HepG2 (cell line): ENCODE results near the gene SLC2A6. TPM values are rescaled to one million over a fixed set of nuclear protein-coding genes. Genes with fewer than 3 reads are reported as not detected.

ENCODE experiments used
- CENPBD1 ChIP-seq: sonication (generic); formaldehyde crosslinking; IDR thresholded peaks from 2 replicates; pipeline ENCODE4 v1.8.0; 2022; ENCODE audit warnings: missing genetic modification reagents, low read depth, mild to moderate bottlenecking, borderline replicate concordance
- GLI4 ChIP-seq: sonication (generic); formaldehyde crosslinking; IDR thresholded peaks from 2 replicates; pipeline ENCODE4 v1.5.1; 2020; ENCODE audit warnings: missing genetic modification reagents, mild to moderate bottlenecking, moderate library complexity, borderline replicate concordance
- KDM2A ChIP-seq: sonication (generic); formaldehyde crosslinking; IDR thresholded peaks from 2 replicates; pipeline ENCODE4 v1.4.0; 2020; ENCODE audit warnings: low read depth, missing genetic modification reagents, borderline replicate concordance
- LBX2 ChIP-seq: sonication (generic); formaldehyde crosslinking; IDR thresholded peaks from 2 replicates; pipeline ENCODE4 v1.5.0; 2020; ENCODE audit warnings: missing genetic modification reagents, mild to moderate bottlenecking, borderline replicate concordance
- MZF1 ChIP-seq: sonication (generic); formaldehyde crosslinking; IDR thresholded peaks from 2 replicates; pipeline ENCODE4 v1.8.1; 2023; ENCODE audit warnings: mild to moderate bottlenecking, missing genetic modification reagents, borderline replicate concordance
- NFAT5 ChIP-seq: sonication (generic); formaldehyde crosslinking; IDR thresholded peaks from 2 replicates; pipeline ENCODE4 v1.4.0; 2020; ENCODE audit warnings: missing genetic modification reagents
- POLR2A ChIP-seq, 2 experiments: IDR thresholded peaks; 2 replicates each; pipeline ENCODE4 v1.6.1; 2011; ENCODE audit warnings: low read depth in 2 of 2, low read length in 2 of 2, mild to moderate bottlenecking in 1 of 2, moderate library complexity in 1 of 2; ENCODE audit not compliant: insufficient read depth in 1 of 2
- PREB ChIP-seq: sonication (generic); formaldehyde crosslinking; IDR thresholded peaks from 2 replicates; pipeline ENCODE4 v1.4.0; 2020; ENCODE audit warnings: missing genetic modification reagents
- PRPF4 ChIP-seq: fragments of 200-400 bp; formaldehyde crosslinking; IDR thresholded peaks from 2 replicates; pipeline ENCODE4 v1.6.1; 2016; ENCODE audit warnings: low read length, low read depth; ENCODE audit not compliant: poor library complexity, severe bottlenecking
- RAD21 ChIP-seq: fragments of 450-650 bp; formaldehyde crosslinking; IDR thresholded peaks from 2 replicates; pipeline ENCODE4 v1.5.0; 2020; ENCODE audit warnings: mild to moderate bottlenecking
- SIX1 ChIP-seq: sonication (generic); formaldehyde crosslinking; IDR thresholded peaks from 2 replicates; pipeline ENCODE4 v1.4.0; 2020; ENCODE audit warnings: missing genetic modification reagents, borderline replicate concordance
- THAP8 ChIP-seq: sonication (generic); formaldehyde crosslinking; IDR thresholded peaks from 2 replicates; pipeline ENCODE4 v1.5.1; 2020; ENCODE audit warnings: missing genetic modification reagents, mild to moderate bottlenecking, borderline replicate concordance
- ZBTB7B ChIP-seq: sonication (generic); formaldehyde crosslinking; IDR thresholded peaks from 2 replicates; pipeline ENCODE4 v1.4.0; 2020; ENCODE audit warnings: missing genetic modification reagents
- ZNF331 ChIP-seq: sonication (generic); formaldehyde crosslinking; IDR thresholded peaks from 2 replicates; pipeline ENCODE4 v1.4.0; 2020; ENCODE audit warnings: missing genetic modification reagents
- ZNF34 ChIP-seq: sonication (generic); formaldehyde crosslinking; IDR thresholded peaks from 2 replicates; pipeline ENCODE4 v1.4.0; 2020; ENCODE audit warnings: mild to moderate bottlenecking, missing genetic modification reagents, borderline replicate concordance
- ZNF546 ChIP-seq: sonication (generic); formaldehyde crosslinking; conservative IDR thresholded peaks from 2 replicates; pipeline ENCODE4 v1.8.1; 2023; ENCODE audit warnings: mild to moderate bottlenecking, missing genetic modification reagents
- ZNF709 ChIP-seq: sonication (generic); formaldehyde crosslinking; IDR thresholded peaks from 2 replicates; pipeline ENCODE4 v1.5.0; 2020; ENCODE audit warnings: mild to moderate bottlenecking, missing genetic modification reagents
- ZNF720 ChIP-seq: sonication (generic); formaldehyde crosslinking; IDR thresholded peaks from 2 replicates; pipeline ENCODE4 v1.4.0; 2020; ENCODE audit warnings: missing genetic modification reagents
- ZNF773 ChIP-seq: sonication (generic); formaldehyde crosslinking; IDR thresholded peaks from 2 replicates; pipeline ENCODE4 v1.4.0; 2020; ENCODE audit warnings: missing genetic modification reagents, borderline replicate concordance
- ZSCAN12 ChIP-seq: sonication (generic); formaldehyde crosslinking; IDR thresholded peaks from 2 replicates; pipeline ENCODE4 v1.9.0; 2021; ENCODE audit warnings: mild to moderate bottlenecking, missing genetic modification reagents
- ZSCAN29 ChIP-seq: sonication (generic); formaldehyde crosslinking; conservative IDR thresholded peaks from 2 replicates; pipeline ENCODE4 v1.4.0; 2020; ENCODE audit warnings: mild to moderate bottlenecking, missing genetic modification reagents
- polyA plus RNA-seq, 8 experiments: library from polyadenylated mRNA; depleted of rRNA in 3 of 8; stranded (reverse) in 7 of 8; unstranded in 1 of 8; fragments of >200 nt; fragmentation: Illumina TruSeq in 4 of 8; extraction: Trizol in 4 of 8; gene quantifications; 2 replicates each; pipeline versions ENCODE4 v1.2.1 to v1.2.3, GENCODE V29; 2011 to 2016; ENCODE audit warnings: low read depth in 4 of 8, missing spikeins in 1 of 8, mixed read lengths in 1 of 8; ENCODE audit not compliant: insufficient read depth in 1 of 8
- total RNA-seq, 5 experiments: library from RNA; depleted of rRNA; stranded (reverse); fragments of >200 nt; fragmentation: Illumina TruSeq; extraction: Trizol; gene quantifications; 2 replicates each; pipeline ENCODE4 v1.2.3, GENCODE V29; 2016; ENCODE audit warnings: low read depth in 1 of 5

The SLC2A6 gene
- total and polyA plus RNA-seq, 2 of the 13 experiments (the other 11 are each of a cell fraction or from before 2014, with no cell fraction given): 4.1 to 15.0 TPM

GRCh38 chr9:133421615-133422542, 57.0 kb downstream of the SLC2A6 start, which contains the start of gene ADAMTS13 (continued):
- TF ChIP-seq CENPBD1: no peak
- TF ChIP-seq KDM2A: no peak
- TF ChIP-seq PRPF4: no peak
- no peak for TF ChIP-seq ZNF546 (CRISPR knock-in tag)
- TF ChIP-seq SIX1 (CRISPR knock-in tag): no peak
- no peak for TF ChIP-seq MZF1 (CRISPR knock-in tag)
- no peak for TF ChIP-seq ZNF720
- no peak for TF ChIP-seq RAD21
- no peak for TF ChIP-seq THAP8 (CRISPR knock-in tag)
- TF ChIP-seq ZSCAN29: 0 out of 2 replicates have a peak, but pooled peaks have one; percentile 27
- no peak for TF ChIP-seq ZNF34
- TF ChIP-seq PREB: no peak
- TF ChIP-seq ZSCAN12 (CRISPR knock-in tag): no peak
- no peak for TF ChIP-seq ZNF709 (CRISPR knock-in tag)
- TF ChIP-seq NFAT5 (CRISPR knock-in tag): 0 out of 2 replicates have a peak, but pooled peaks have one; percentile 31
- no peak for TF ChIP-seq GLI4 (CRISPR knock-in tag)
- TF ChIP-seq ZBTB7B (CRISPR knock-in tag): 0 out of 2 replicates have a peak, but pooled peaks have one; percentile 65
- no peak for TF ChIP-seq LBX2 (CRISPR knock-in tag)
- TF ChIP-seq POLR2A (IDR thresholded peaks at IDR 0.05; ENCODE audit: insufficient read depth in 1 of 2, low read depth in 2 of 2, low read length in 2 of 2): no peak
- TF ChIP-seq ZNF773 (CRISPR knock-in tag): no peak
- 0 out of 2 replicates have a peak, but pooled peaks have one; percentile 15 for TF ChIP-seq ZNF331
